Panc1 (cell line): ENCODE results near the gene TEKT3. TPM values are rescaled to one million over a fixed set of nuclear protein-coding genes. Genes with fewer than 3 reads are reported as not detected.

Experiments used
- ATAC-seq: fragments of 200-7000 bp; cut with Tn5 transposase; 2 replicates; pipeline ENCODE4 v1.9.1; 2020; ENCODE audit warnings: mild to moderate bottlenecking, moderate library complexity
- BruUV-seq: library from RNA; stranded (reverse); fragments of 400-500 nt; replicated peaks from 2 replicates; lab custom pipeline; 2021; lab: Mats Ljungman, UMichigan
- CTCF ChIA-PET: fragments of 300-600 bp; sonication (Branson Sonifier 250); formaldehyde crosslinking; loops from one replicate; lab custom pipeline; 2022; ENCODE audit warnings: antibody characterized with exemption; lab: Charles Lee
- POLR2A ChIA-PET: fragments of 300-600 bp; sonication (Branson Sonifier 250); formaldehyde crosslinking; loops from one replicate; lab custom pipeline; 2022; ENCODE audit warnings: antibody characterized with exemption; lab: Charles Lee
- DNase-seq: peaks from one replicate; pipeline ENCODE4 v3.0.0-alpha.2; 2010; ENCODE audit warnings: low read depth, low spot score
- H3K27ac ChIP-seq: 2 replicates; pipeline ENCODE4 v1.5.1; 2011; ENCODE audit warnings: mild to moderate bottlenecking, low read length, inconsistent platforms
- H3K27me3 ChIP-seq: fragments of 200-500 bp; sonication (Bioruptor generic); 2 replicates; pipeline ENCODE4 v1.6.0; 2014; ENCODE audit warnings: low read length, inconsistent platforms; ENCODE audit not compliant: control insufficient read depth, insufficient read depth
- H3K36me3 ChIP-seq: fragments of 200-500 bp; sonication (Bioruptor generic); 2 replicates; pipeline ENCODE4 v1.5.1; 2014; ENCODE audit warnings: inconsistent platforms, mild to moderate bottlenecking, low read length, moderate library complexity; ENCODE audit not compliant: control insufficient read depth, insufficient read depth
- H3K4me1 ChIP-seq: 2 replicates; pipeline ENCODE4 v1.5.1; 2011; ENCODE audit warnings: inconsistent platforms, mild to moderate bottlenecking, low read length, moderate library complexity; ENCODE audit not compliant: control insufficient read depth, insufficient read depth
- H3K4me3 ChIP-seq, 2 experiments: 2 replicates each; pipeline ENCODE4 v1.5.1; 2011 to 2012; ENCODE audit warnings: low read depth in 2 of 2, low read length in 2 of 2, mild to moderate bottlenecking in 2 of 2, inconsistent platforms in 1 of 2, moderate library complexity in 1 of 2
- H3K9me3 ChIP-seq: fragments of 200-500 bp; sonication (Bioruptor generic); 2 replicates; pipeline ENCODE4 v1.5.1; 2014; ENCODE audit warnings: low read depth, mild to moderate bottlenecking, inconsistent platforms, low read length, moderate library complexity; ENCODE audit not compliant: control insufficient read depth, insufficient read depth
- POLR2AphosphoS5 ChIP-seq: IDR thresholded peaks from 2 replicates; pipeline ENCODE4 v1.6.1; 2012; ENCODE audit warnings: mild to moderate bottlenecking, low read depth, low read length, moderate library complexity
- SIN3A ChIP-seq: IDR thresholded peaks from 2 replicates; pipeline ENCODE4 v1.6.1; 2012; ENCODE audit warnings: low read depth, mild to moderate bottlenecking, low read length, moderate library complexity, borderline replicate concordance; ENCODE audit not compliant: insufficient read depth
- TCF7L2 ChIP-seq: IDR thresholded peaks from 2 replicates; pipeline ENCODE4 v1.6.1; 2011; ENCODE audit warnings: mild to moderate bottlenecking, low read depth, low read length, inconsistent platforms
- in situ Hi-C: cut with HindIII; loops from 2 replicates; pipeline ENCODE4 v1.10.0; 2016; ENCODE audit warnings: low sequenced_read_pairs, low pct_unique_long_range_greater_than_20kb
- intact Hi-C: fragments of 100-400 bp; cut with micrococcal nuclease; formaldehyde crosslinking; loops from one replicate; pipeline ENCODE4 v1.10.0; 2022; ENCODE audit not compliant: unreplicated experiment
- total RNA-seq: library from RNA; stranded (reverse); gene quantifications from one replicate; pipeline ENCODE4 v1.2.1, GENCODE V29; 2021; ENCODE audit not compliant: unreplicated experiment
- TF ChIP-seq, protein P1 (sequence below): fragments of 450-650 bp; IDR thresholded peaks from 2 replicates; pipeline ENCODE4 v1.5.1; 2017; ENCODE audit warnings: mild to moderate bottlenecking
- TF ChIP-seq, protein P2 (sequence below), 2 experiments: IDR thresholded peaks; 2 replicates each; pipeline ENCODE4 v1.6.1; 2011 to 2012; ENCODE audit warnings: low read depth in 2 of 2, control low read depth in 1 of 2, low read length in 1 of 2, mild to moderate bottlenecking in 1 of 2, moderate library complexity in 1 of 2; ENCODE audit not compliant: insufficient read depth in 1 of 2

TEKT3 gene
- total RNA-seq, 1 experiment from 2014 or later: not detected

DNA sequence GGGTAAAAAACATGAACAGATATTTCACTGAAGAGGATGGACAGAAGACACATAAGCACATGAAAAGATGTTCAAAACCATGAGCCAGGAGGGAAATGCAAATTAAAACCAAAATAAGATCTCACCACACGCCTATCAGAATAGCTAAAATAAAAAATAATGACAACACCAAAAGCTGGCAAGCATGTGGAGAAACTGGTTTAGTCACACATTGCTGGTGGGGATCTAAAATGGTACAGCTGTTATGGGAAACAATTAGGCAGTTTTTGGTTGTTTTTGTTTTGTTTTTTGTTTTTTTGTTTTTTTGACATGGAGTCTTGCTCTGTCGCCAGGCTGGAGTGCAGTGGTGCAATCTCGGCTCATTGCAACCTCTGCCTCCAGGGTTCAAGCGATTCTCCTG, 44.7 kb upstream of the TEKT3 start:
- no TSS peak for BruUV-seq
- ATAC-seq: no peak

DNA sequence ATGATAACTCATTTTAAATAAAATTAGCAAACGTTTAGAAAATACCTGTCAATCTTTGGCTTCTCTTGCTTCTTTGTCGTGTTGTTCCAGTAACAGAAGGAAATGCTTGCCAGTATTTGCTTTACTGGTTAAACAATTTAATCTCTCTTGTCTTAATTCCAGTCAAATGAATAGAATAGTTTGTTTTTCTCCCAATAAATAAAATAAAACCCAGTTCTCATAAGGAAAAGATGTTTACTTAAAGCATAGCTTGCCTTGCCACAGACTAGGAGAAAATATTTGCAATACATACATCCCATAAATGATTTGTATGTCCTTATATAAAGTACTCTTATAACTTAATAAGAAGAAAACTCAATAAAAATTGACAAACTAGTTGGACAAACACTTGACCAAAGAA, 43.9 kb upstream of the TEKT3 start:
- Histone ChIP-seq H3K36me3 (no peaks in the 10 kb centered on the region), H3K27ac (no peak overlapping the region), H3K4me3 (no peak overlapping the region), H3K27me3 (no peaks in the 10 kb centered on the region), H3K9me3 (no peaks in the 10 kb centered on the region), H3K4me1 (no peaks in the 10 kb centered on the region)
- intact Hi-C loops (no loop called here), in situ Hi-C loops (no loop called here)
- ChIA-PET CTCF (no interaction called here), POLR2A (no interaction called here)
- no peak for ATAC-seq
- no TSS peak for BruUV-seq
- no peak for TF ChIP-seq TCF7L2
- no peak for TF ChIP-seq SIN3A
- TF ChIP-seq, protein P1, sequence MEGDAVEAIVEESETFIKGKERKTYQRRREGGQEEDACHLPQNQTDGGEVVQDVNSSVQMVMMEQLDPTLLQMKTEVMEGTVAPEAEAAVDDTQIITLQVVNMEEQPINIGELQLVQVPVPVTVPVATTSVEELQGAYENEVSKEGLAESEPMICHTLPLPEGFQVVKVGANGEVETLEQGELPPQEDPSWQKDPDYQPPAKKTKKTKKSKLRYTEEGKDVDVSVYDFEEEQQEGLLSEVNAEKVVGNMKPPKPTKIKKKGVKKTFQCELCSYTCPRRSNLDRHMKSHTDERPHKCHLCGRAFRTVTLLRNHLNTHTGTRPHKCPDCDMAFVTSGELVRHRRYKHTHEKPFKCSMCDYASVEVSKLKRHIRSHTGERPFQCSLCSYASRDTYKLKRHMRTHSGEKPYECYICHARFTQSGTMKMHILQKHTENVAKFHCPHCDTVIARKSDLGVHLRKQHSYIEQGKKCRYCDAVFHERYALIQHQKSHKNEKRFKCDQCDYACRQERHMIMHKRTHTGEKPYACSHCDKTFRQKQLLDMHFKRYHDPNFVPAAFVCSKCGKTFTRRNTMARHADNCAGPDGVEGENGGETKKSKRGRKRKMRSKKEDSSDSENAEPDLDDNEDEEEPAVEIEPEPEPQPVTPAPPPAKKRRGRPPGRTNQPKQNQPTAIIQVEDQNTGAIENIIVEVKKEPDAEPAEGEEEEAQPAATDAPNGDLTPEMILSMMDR: no peak
- TF ChIP-seq, protein P2, sequence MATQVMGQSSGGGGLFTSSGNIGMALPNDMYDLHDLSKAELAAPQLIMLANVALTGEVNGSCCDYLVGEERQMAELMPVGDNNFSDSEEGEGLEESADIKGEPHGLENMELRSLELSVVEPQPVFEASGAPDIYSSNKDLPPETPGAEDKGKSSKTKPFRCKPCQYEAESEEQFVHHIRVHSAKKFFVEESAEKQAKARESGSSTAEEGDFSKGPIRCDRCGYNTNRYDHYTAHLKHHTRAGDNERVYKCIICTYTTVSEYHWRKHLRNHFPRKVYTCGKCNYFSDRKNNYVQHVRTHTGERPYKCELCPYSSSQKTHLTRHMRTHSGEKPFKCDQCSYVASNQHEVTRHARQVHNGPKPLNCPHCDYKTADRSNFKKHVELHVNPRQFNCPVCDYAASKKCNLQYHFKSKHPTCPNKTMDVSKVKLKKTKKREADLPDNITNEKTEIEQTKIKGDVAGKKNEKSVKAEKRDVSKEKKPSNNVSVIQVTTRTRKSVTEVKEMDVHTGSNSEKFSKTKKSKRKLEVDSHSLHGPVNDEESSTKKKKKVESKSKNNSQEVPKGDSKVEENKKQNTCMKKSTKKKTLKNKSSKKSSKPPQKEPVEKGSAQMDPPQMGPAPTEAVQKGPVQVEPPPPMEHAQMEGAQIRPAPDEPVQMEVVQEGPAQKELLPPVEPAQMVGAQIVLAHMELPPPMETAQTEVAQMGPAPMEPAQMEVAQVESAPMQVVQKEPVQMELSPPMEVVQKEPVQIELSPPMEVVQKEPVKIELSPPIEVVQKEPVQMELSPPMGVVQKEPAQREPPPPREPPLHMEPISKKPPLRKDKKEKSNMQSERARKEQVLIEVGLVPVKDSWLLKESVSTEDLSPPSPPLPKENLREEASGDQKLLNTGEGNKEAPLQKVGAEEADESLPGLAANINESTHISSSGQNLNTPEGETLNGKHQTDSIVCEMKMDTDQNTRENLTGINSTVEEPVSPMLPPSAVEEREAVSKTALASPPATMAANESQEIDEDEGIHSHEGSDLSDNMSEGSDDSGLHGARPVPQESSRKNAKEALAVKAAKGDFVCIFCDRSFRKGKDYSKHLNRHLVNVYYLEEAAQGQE (IDR thresholded peaks at IDR 0.05; ENCODE audit: insufficient read depth in 1 of 2, low read depth in 2 of 2, low read length in 1 of 2): no peak
- TF ChIP-seq POLR2AphosphoS5: no peak
- no peak for DNase-seq

More for the DNA sequence above, 44.7 kb upstream of the TEKT3 start:
- Histone ChIP-seq H3K9me3 (no peaks in the 10 kb centered on the region), H3K36me3 (no peaks in the 10 kb centered on the region), H3K27ac (no peak overlapping the region), H3K4me3 (no peak overlapping the region), H3K27me3 (no peaks in the 10 kb centered on the region), H3K4me1 (no peaks in the 10 kb centered on the region)
- intact Hi-C loops: no loop called here
- in situ Hi-C loops: no loop called here
- CTCF ChIA-PET: no interaction called here
- DNase-seq: no peak
- TF ChIP-seq TCF7L2 (no peak), POLR2AphosphoS5 (no peak), SIN3A (no peak)
- TF ChIP-seq, protein P1: no peak
- TF ChIP-seq, protein P2 (IDR thresholded peaks at IDR 0.05; ENCODE audit: insufficient read depth in 1 of 2, low read depth in 2 of 2, low read length in 1 of 2): no peak
- POLR2A ChIA-PET: no interaction called here
